ENCODE results near the gene DNAJB14. TPM values are rescaled to one million over a fixed set of nuclear protein-coding genes. Genes with fewer than 3 reads are reported as not detected.
A peak's percentile ranks its signal among the peaks of the same experiment; 100 is the strongest.

DNAJB14 gene
- total RNA-seq, 1 experiment from 2014 or later = 41.0 TPM

- Histone ChIP-seq H3K27me3 (ENCODE audit: insufficient read depth, low read length) (no peaks in the 10 kb centered on the region), H3K4ac (ENCODE audit: low read depth, low read length) (no peak overlapping the region), H4K5ac (ENCODE audit: insufficient read length, low read depth, low read length) (no peak overlapping the region), H3K9ac (ENCODE audit: extremely low read depth, insufficient read length, low read length) (peak overlapping the region; percentile 51), H2BK120ac (ENCODE audit: low read depth, low read length, poor library complexity, severe bottlenecking) (no peak overlapping the region), H2AK5ac (ENCODE audit: insufficient read length, low read length) (no peak overlapping the region), H3K79me2 (ENCODE audit: insufficient read depth, low read length) (no peaks in the 10 kb centered on the region; the same call in 1 of the 2 replicates), H3K9me3 (ENCODE audit: control insufficient read depth, low read depth, low read length) (no peaks in the 10 kb centered on the region), H3K23me2 (ENCODE audit: insufficient read length, low read depth, low read length, poor library complexity, severe bottlenecking) (peaks cover 7% of the 10 kb centered on the region), H3K4me2 (ENCODE audit: insufficient read depth, insufficient read length, low read length) (peak overlapping the region; percentile 74), H2BK12ac (ENCODE audit: insufficient read length, low read depth, low read length) (no peak overlapping the region), H3K27ac (ENCODE audit: insufficient read length, low read depth, low read length) (no peak overlapping the region), H4K91ac (ENCODE audit: insufficient read length, low read depth, low read length) (no peak overlapping the region), H3K14ac (ENCODE audit: insufficient read depth, low read length) (no peak overlapping the region), H3K56ac (ENCODE audit: insufficient read length, low read depth, low read length) (no peak overlapping the region), H3K18ac (ENCODE audit: insufficient read length, low read depth, low read length) (no peak overlapping the region), H4K20me1 (ENCODE audit: control insufficient read depth, insufficient read depth, insufficient read length) (no peaks in the 10 kb centered on the region), H2BK20ac (ENCODE audit: low read depth, low read length, poor library complexity, severe bottlenecking) (no peak overlapping the region), H4K8ac (replicated peaks; ENCODE audit: insufficient read length, low read depth, low read length) (no peak overlapping the region), H3K4me1 (ENCODE audit: insufficient read depth, low read length) (no peaks in the 10 kb centered on the region), H3T11ph (ENCODE audit: low read length) (no peak overlapping the region), H3K79me1 (ENCODE audit: insufficient read depth, low read depth, low read length, poor library complexity, severe bottlenecking) (no peaks in the 10 kb centered on the region), H2AFZ (ENCODE audit: low read length) (no peak overlapping the region), H3K23ac (ENCODE audit: insufficient read length, low read depth, low read length) (no peak overlapping the region), H2BK15ac (ENCODE audit: low read depth, low read length) (no peak overlapping the region), H2BK5ac (ENCODE audit: insufficient read length, low read length) (no peak overlapping the region)
- no peak for TF ChIP-seq CTCF (conservative IDR thresholded peaks at IDR 0.05)
- Mint-ChIP-seq H3K36me3 (ENCODE audit: insufficient read depth in 1 of 3, low read depth in 3 of 3) (peaks cover 0 to 11% (median 0%) of the 10 kb centered on the region in 3 experiments; a peak in 3 of 7 replicates), H3K4me1 (peaks cover 10 to 15% of the 10 kb centered on the region in 2 experiments), H3K27ac (no peak overlapping the region), H3K27me3 (ENCODE audit: low read depth) (peaks cover 1% of the 10 kb centered on the region; the same call in 1 of the 2 replicates), H3K9me3 (peaks cover 3 to 4% of the 10 kb centered on the region in 2 experiments; a peak in 3 of 5 replicates), H3K4me3 (no peak overlapping the region)
- WGBS (ENCODE audit: extremely low coverage, insufficient read length, low lambda C conversion rate) = no CpG with 5 or more reads among the region's 8 CpGs
- no peak for DNase-seq
Measured at GRCh38 chr4:99950913-99951254, 4.5 kb upstream of the DNAJB14 start.
